Calu3 (cell line): ENCODE data around the gene TYMP. TPM values are rescaled to one million over a fixed set of nuclear protein-coding genes. Genes with fewer than 3 reads are reported as not detected.

ENCODE experiments used
- BruUV-seq: library from RNA; stranded (reverse); fragments of 400-500 nt; replicated peaks from 2 replicates; lab custom pipeline; 2021; lab: Mats Ljungman, UMichigan
- CTCF ChIA-PET: fragments of 300-600 bp; sonication (Branson Sonifier 250); formaldehyde crosslinking; loops from one replicate; lab custom pipeline; 2022; ENCODE audit warnings: antibody characterized with exemption; lab: Charles Lee
- DNase-seq: peaks from one replicate; pipeline ENCODE4 v3.0.0; 2022
- H3K27ac Mint-ChIP-seq: one replicate; pipeline ENCODE4 v1.8.0; 2022; ENCODE audit warnings: mixed read lengths; ENCODE audit not compliant: unreplicated experiment
- H3K27me3 Mint-ChIP-seq: one replicate; pipeline ENCODE4 v1.8.0; 2022; ENCODE audit warnings: mixed read lengths; ENCODE audit not compliant: unreplicated experiment
- H3K36me3 Mint-ChIP-seq: one replicate; pipeline ENCODE4 v1.8.0; 2022; ENCODE audit warnings: mild to moderate bottlenecking, moderate library complexity, mixed read lengths; ENCODE audit not compliant: insufficient read depth, unreplicated experiment
- H3K4me1 Mint-ChIP-seq: one replicate; pipeline ENCODE4 v1.8.0; 2022; ENCODE audit warnings: mild to moderate bottlenecking, low read depth, mixed read lengths; ENCODE audit not compliant: unreplicated experiment
- H3K4me3 Mint-ChIP-seq: one replicate; pipeline ENCODE4 v1.8.0; 2022; ENCODE audit warnings: mild to moderate bottlenecking, low read depth, moderate library complexity, mixed read lengths; ENCODE audit not compliant: unreplicated experiment
- H3K9me3 Mint-ChIP-seq: one replicate; pipeline ENCODE4 v1.8.0; 2022; ENCODE audit warnings: low read depth, mixed read lengths; ENCODE audit not compliant: unreplicated experiment
- CTCF ChIP-seq: fragments of 200-600 bp; IDR thresholded peaks from one replicate; pipeline ENCODE4 v1.8.0; 2022; ENCODE audit warnings: antibody characterized with exemption; ENCODE audit not compliant: unreplicated experiment
- intact Hi-C: fragments of 100-400 bp; cut with micrococcal nuclease; formaldehyde crosslinking; loops from one replicate; pipeline ENCODE4 v1.10.0; 2022; ENCODE audit not compliant: unreplicated experiment
- total RNA-seq: library from RNA; stranded (reverse); gene quantifications from 2 replicates; pipeline ENCODE4 v1.2.3, GENCODE V29; 2022

Gene TYMP
- total RNA-seq, 1 experiment from 2014 or later = 44.1 TPM

- intact Hi-C loops = no loop called here
- Mint-ChIP-seq H3K9me3 (no peaks in the 10 kb centered on the region), H3K27ac (peak overlapping the region; percentile 92), H3K4me3 (peak overlapping the region; percentile 85), H3K36me3 (peaks cover 99% of the 10 kb centered on the region), H3K27me3 (no peaks in the 10 kb centered on the region), H3K4me1 (peaks cover 20% of the 10 kb centered on the region)
- no TSS peak for BruUV-seq
- CTCF ChIA-PET = interaction anchor here (0.6 kb wide), 1 partner anchor 94 kb away, joined by 5 read pairs; no protein-coding TSS in a partner anchor
- TF ChIP-seq CTCF = no peak
- DNase-seq = peak; percentile 71
Observed at GRCh38 chr22:50526834-50527801, 2.7 kb downstream of the TYMP start.

DNA sequence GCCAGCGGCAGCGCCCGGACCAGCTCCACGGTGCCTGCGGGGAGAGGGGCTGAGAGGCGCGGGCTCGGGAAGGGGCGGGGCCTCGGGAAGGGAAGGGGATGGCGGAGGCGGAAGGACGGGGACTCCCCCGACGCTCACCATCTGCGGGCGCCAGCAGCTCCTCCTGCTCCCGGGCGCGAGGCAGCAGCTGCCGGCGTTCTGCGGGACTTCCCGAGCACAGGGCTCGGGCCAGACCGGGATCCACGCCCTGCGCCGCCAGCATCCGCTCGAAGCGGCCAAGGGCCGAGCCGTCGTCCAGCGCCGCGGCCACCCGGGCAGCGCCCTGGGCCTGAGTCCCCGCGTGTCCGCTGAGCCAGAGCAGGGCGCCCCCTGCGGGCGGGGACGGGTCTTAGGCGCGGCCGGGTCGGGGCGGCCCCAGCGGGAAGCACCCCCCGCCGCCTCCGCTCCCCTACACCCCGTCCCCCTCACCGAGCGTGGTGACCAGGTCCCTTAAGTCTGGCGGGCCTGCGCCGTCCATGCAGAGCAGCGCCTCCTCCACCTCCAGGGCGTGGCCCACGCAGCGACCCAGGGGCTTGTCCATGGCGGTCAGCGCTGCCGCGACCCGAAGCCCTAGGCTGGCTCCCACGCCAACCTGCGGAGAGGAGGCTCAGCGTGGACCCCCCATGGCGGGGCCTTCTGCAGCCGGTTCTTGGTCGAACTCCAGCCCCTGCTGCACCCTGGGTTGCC, 3.5 kb downstream of the TYMP start:
- Mint-ChIP-seq H3K9me3 (no peaks in the 10 kb centered on the region), H3K4me3 (peak overlapping the region; percentile 85), H3K36me3 (peaks cover 94% of the 10 kb centered on the region), H3K4me1 (peaks cover 20% of the 10 kb centered on the region), H3K27me3 (no peaks in the 10 kb centered on the region), H3K27ac (peak overlapping the region; percentile 92)
- intact Hi-C loops = no loop called here
- CTCF ChIA-PET = interaction anchor here (0.6 to 2.3 kb wide), 10 partner anchors 13 to 95 kb away, joined by 3 to 30 read pairs (median 6); partner anchors contain the start of genes KLHDC7B, LMF2, NCAPH2 and SYCE3
- peak; percentile 72 for TF ChIP-seq CTCF
- DNase-seq = peak; percentile 88
- BruUV-seq = no TSS peak

GRCh38 chr22:50525858-50526107, 4.0 kb downstream of the TYMP start:
- H3K4me3 Mint-ChIP-seq = peak overlapping the region; percentile 85
- peak overlapping the region; percentile 62 for H3K27ac Mint-ChIP-seq
- peak; percentile 55 for TF ChIP-seq CTCF
- no TSS peak for BruUV-seq
- peaks cover 89% of the 10 kb centered on the region for H3K36me3 Mint-ChIP-seq
- CTCF ChIA-PET = interaction anchor here (0.6 to 2.3 kb wide), 10 partner anchors 14 to 95 kb away, joined by 3 to 30 read pairs (median 6); partner anchors contain the start of genes KLHDC7B, LMF2, NCAPH2 and SYCE3
- no peaks in the 10 kb centered on the region for H3K9me3 Mint-ChIP-seq
- intact Hi-C loops = no loop called here
- H3K4me1 Mint-ChIP-seq = peaks cover 20% of the 10 kb centered on the region
- no peaks in the 10 kb centered on the region for H3K27me3 Mint-ChIP-seq
- no peak for DNase-seq

- peaks cover 86% of the 10 kb centered on the region for H3K36me3 Mint-ChIP-seq
- TF ChIP-seq CTCF = no peak
- H3K4me3 Mint-ChIP-seq = peak within 1 kb of the TSS; percentile 85
- CTCF ChIA-PET = interaction anchor here (0.5 to 2.3 kb wide), 11 partner anchors 14 to 96 kb away, joined by 3 to 30 read pairs (median 5); partner anchors contain the start of genes KLHDC7B, LMF2, NCAPH2 and SYCE3
- intact Hi-C loops = no loop called here
- no TSS peak for BruUV-seq
- H3K27me3 Mint-ChIP-seq = no peaks in the 10 kb centered on the region
- H3K9me3 Mint-ChIP-seq = no peaks in the 10 kb centered on the region
- peaks cover 20% of the 10 kb centered on the region for H3K4me1 Mint-ChIP-seq
- peak; percentile 98 for DNase-seq
- peak within 1 kb of the TSS; percentile 92 for H3K27ac Mint-ChIP-seq
Observed at GRCh38 chr22:50525104-50525857, 4.5 kb downstream of the TYMP start, which contains the start of gene SCO2. Gene SCO2 (minus strand): TSS chr22:50525598. CDS start chr22:50524411, 1,187 bp downstream.
